ENCODE results near the gene MRPL43. TPM values are rescaled to one million over a fixed set of nuclear protein-coding genes. Genes with fewer than 3 reads are reported as not detected.

MRPL43 gene
- total RNA-seq, 4 donors from 2014 or later, result 32.5 to 104 (median 77.1) TPM

- no peaks in the 10 kb centered on the region for H3K27me3 ChIP-seq
- no peaks in the 10 kb centered on the region for H3K9me3 ChIP-seq
- peaks cover 10 to 29% (median 20%) of the 10 kb centered on the region in 4 donors for H3K4me1 ChIP-seq
- WGBS, 2 donors (ENCODE audit: low coverage in 1 of 2), result 11% methylated on average over 18 of the region's 25 CpGs; no CpG with 5 or more reads in 1 of the 2 donors
- no peaks in the 10 kb centered on the region for H3K36me3 ChIP-seq
- TF ChIP-seq POLR2A (IDR thresholded peaks at IDR 0.05) (no peak), POLR2AphosphoS5 (IDR thresholded peaks at IDR 0.05) (no peak), EP300 (IDR thresholded peaks at IDR 0.05; ENCODE audit: low read depth) (no peak)
- TF ChIP-seq, protein P1, sequence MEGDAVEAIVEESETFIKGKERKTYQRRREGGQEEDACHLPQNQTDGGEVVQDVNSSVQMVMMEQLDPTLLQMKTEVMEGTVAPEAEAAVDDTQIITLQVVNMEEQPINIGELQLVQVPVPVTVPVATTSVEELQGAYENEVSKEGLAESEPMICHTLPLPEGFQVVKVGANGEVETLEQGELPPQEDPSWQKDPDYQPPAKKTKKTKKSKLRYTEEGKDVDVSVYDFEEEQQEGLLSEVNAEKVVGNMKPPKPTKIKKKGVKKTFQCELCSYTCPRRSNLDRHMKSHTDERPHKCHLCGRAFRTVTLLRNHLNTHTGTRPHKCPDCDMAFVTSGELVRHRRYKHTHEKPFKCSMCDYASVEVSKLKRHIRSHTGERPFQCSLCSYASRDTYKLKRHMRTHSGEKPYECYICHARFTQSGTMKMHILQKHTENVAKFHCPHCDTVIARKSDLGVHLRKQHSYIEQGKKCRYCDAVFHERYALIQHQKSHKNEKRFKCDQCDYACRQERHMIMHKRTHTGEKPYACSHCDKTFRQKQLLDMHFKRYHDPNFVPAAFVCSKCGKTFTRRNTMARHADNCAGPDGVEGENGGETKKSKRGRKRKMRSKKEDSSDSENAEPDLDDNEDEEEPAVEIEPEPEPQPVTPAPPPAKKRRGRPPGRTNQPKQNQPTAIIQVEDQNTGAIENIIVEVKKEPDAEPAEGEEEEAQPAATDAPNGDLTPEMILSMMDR (IDR thresholded peaks at IDR 0.05), result no peak
- DNase-seq, result no peak
- H3K27ac ChIP-seq, result peak overlapping the region; percentile 91 to 97 (median 95)
- intact Hi-C loops (cut with DNase I; ENCODE audit: low total_unique reads) (no loop called here), in situ Hi-C loops (cut with MboI; ENCODE audit: low pct_ligation_motif_present in 1 of 4, low pct_unique_long_range_greater_than_20kb in 1 of 4, low sequenced_read_pairs in 3 of 4) (no loop called here)
- H3K4me3 ChIP-seq, result peak overlapping the region in 3 of 4 donors; percentile 50 to 76 (median 54)
Observed at GRCh38 chr10:101030496-101031127, 43.3 kb upstream of the MRPL43 start.

- no peak for DNase-seq
Observed at GRCh38 chr10:101029520-101030295, 42.4 kb upstream of the MRPL43 start.

DNA sequence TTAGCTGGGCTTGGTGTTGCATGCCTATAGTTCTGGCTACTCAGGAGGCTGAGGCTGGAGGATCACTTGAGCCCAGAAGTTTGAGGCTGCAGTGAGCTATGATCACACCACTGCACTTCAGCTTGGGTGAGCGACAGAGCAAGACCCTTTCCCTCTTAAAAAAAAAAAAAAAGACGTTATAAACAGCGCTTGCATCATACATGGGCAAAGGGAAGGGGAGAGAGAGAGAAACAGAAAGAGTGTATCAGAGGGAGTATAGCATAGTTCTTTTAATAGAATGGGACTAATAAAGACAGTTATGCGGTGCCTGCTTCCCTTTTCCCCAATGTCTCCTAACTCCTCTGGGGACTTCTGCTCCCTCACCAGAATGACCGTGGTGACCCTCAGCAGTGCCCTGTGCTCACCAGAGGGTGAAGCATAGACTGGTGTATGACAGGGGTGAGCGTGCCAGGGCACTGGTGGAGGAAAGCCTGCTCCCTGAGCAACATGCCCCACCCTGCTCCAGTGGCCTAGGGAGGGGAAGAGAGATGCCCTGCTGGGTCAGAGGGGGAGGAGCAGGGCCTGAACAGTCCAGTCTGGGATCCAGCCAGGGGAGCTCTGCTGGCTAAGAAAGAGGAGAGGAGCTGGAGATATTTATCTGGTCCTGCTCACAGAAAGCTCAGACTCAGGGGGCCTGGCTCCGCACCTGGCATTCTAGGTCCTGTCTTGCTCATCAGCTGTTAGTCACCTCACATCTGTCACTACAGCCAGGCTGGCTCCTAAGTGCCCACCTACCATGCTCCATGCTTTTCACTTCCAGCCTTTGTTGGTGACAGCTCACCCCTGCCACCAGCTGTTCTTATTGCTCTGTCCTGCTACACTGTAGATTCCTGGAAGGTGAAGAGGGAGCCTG lies 41.4 kb upstream of the MRPL43 start:
- DNase-seq, result no peak
- Histone ChIP-seq H3K4me1 (peaks cover 10 to 29% (median 20%) of the 10 kb centered on the region in 4 donors), H3K9me3 (no peaks in the 10 kb centered on the region), H3K4me3 (no peak overlapping the region), H3K36me3 (no peaks in the 10 kb centered on the region), H3K27ac (no peak overlapping the region), H3K27me3 (no peaks in the 10 kb centered on the region)
- TF ChIP-seq EP300 (IDR thresholded peaks at IDR 0.05; ENCODE audit: low read depth), result no peak
- no peak for TF ChIP-seq POLR2AphosphoS5 (IDR thresholded peaks at IDR 0.05)
- TF ChIP-seq POLR2A (IDR thresholded peaks at IDR 0.05), result no peak
- TF ChIP-seq, protein P1 (IDR thresholded peaks at IDR 0.05), result no peak
- intact Hi-C loops (cut with DNase I; ENCODE audit: low total_unique reads) (no loop called here), in situ Hi-C loops (cut with MboI; ENCODE audit: low pct_ligation_motif_present in 1 of 4, low pct_unique_long_range_greater_than_20kb in 1 of 4, low sequenced_read_pairs in 3 of 4) (no loop called here)
- 65 to 67% methylated on average over 2 to 7 of the region's 7 CpGs for WGBS, 2 donors (ENCODE audit: low coverage in 1 of 2)

More at GRCh38 chr10:101029520-101030295, 42.4 kb upstream of the MRPL43 start:
- H3K36me3 ChIP-seq, result no peaks in the 10 kb centered on the region
- no peak for TF ChIP-seq EP300 (IDR thresholded peaks at IDR 0.05; ENCODE audit: low read depth)
- H3K27me3 ChIP-seq, result no peaks in the 10 kb centered on the region
- WGBS, 2 donors (ENCODE audit: low coverage in 1 of 2), result 82 to 92% methylated on average over 2 to 27 of the region's 27 CpGs
- in situ Hi-C loops (cut with MboI; ENCODE audit: low pct_ligation_motif_present in 1 of 4, low pct_unique_long_range_greater_than_20kb in 1 of 4, low sequenced_read_pairs in 3 of 4) (no loop called here), intact Hi-C loops (cut with DNase I; ENCODE audit: low total_unique reads) (no loop called here)
- H3K4me1 ChIP-seq, result peaks cover 10 to 29% (median 20%) of the 10 kb centered on the region in 4 donors
- H3K27ac ChIP-seq, result no peak overlapping the region
- H3K4me3 ChIP-seq, result no peak overlapping the region
- H3K9me3 ChIP-seq, result no peaks in the 10 kb centered on the region

- Histone ChIP-seq H3K36me3 (no peaks in the 10 kb centered on the region), H3K27ac (no peak overlapping the region), H3K27me3 (no peaks in the 10 kb centered on the region), H3K9me3 (no peaks in the 10 kb centered on the region), H3K4me3 (no peak overlapping the region), H3K4me1 (peaks cover 5 to 17% (median 10%) of the 10 kb centered on the region in 4 donors)
- no peak for DNase-seq
- intact Hi-C loops (cut with DNase I; ENCODE audit: low total_unique reads) (no loop called here), in situ Hi-C loops (cut with MboI; ENCODE audit: low pct_ligation_motif_present in 1 of 4, low pct_unique_long_range_greater_than_20kb in 1 of 4, low sequenced_read_pairs in 3 of 4) (no loop called here)
- no peak for TF ChIP-seq EP300 (IDR thresholded peaks at IDR 0.05; ENCODE audit: low read depth)
- no peak for TF ChIP-seq POLR2AphosphoS5 (IDR thresholded peaks at IDR 0.05)
- TF ChIP-seq, protein P1 (IDR thresholded peaks at IDR 0.05), result no peak
- TF ChIP-seq POLR2A (IDR thresholded peaks at IDR 0.05), result no peak
- 73 to 75% methylated on average over 8 to 10 of the region's 10 CpGs for WGBS, 2 donors (ENCODE audit: low coverage in 1 of 2)
Observed at GRCh38 chr10:101027106-101027720, 39.9 kb upstream of the MRPL43 start.
